GM12864 (cell line): ENCODE data around the gene SMIM36.

ENCODE experiments used
- DNase-seq: peaks from one replicate; pipeline ENCODE4 v3.0.0-alpha.2; 2011; ENCODE audit warnings: low read depth
- H3K4me3 ChIP-seq: 2 replicates; pipeline ENCODE4 v1.5.1; 2011; ENCODE audit warnings: mild to moderate bottlenecking, low read depth, low read length, control low read depth
- CTCF ChIP-seq: IDR thresholded peaks from 2 replicates; pipeline ENCODE4 v1.5.1; 2011; ENCODE audit warnings: low read depth, mild to moderate bottlenecking, moderate library complexity, low read length, control low read depth, inconsistent platforms; ENCODE audit errors: missing control alignments

SMIM36 gene

DNA sequence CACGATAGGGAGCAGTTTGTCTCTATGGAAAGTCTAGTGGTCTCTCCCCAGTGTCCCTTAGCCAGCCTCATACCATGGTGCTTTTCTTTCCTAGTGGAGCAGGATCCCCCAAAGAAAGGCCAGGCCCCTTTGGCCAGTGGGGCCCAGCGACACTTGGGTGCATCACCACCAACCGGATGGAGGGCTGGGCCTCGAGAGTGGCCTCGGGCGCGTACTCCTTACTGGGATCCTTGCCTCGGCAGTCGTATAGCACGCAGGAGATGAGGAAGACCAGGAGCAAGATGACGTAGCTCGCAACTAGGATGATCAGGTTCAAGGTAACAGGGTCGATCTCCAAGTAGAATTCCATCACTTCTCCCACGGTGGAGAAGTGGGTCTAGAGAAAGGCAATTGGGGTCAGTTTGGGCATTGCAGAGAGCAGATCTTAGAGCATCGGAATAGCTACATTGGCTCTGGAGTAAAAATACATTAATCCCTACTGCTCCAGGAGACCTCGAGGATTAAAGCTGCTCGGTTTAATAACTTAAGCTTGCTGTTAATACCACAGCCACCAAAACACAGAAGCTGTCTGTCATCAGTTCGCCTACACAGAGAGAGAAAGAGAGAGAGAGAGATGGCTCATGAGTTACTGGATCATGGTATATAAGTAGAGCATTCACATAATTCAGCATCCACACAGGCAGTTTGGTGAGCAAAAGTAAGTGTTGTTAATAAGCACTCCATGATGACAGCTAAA, at the start of gene SMIM36:
TSS of gene SMIM36 (minus strand) at position 467 of the 736 bp plus-strand sequence.
- H3K4me3 ChIP-seq: no peak within 1 kb of the TSS
- no peak for TF ChIP-seq CTCF
- DNase-seq: no peak

GRCh38 chr17:55555772-55556171, 44.5 kb upstream of the SMIM36 start:
- TF ChIP-seq CTCF: no peak
- no peak overlapping the region for H3K4me3 ChIP-seq
- no peak for DNase-seq

- no peak overlapping the region for H3K4me3 ChIP-seq
- peak; percentile 50 for TF ChIP-seq CTCF
- no peak for DNase-seq
These were observed 37.9 kb upstream of the SMIM36 start for GRCh38 chr17:55549140-55549539.

GRCh38 chr17:55546991-55547664, 35.9 kb upstream of the SMIM36 start:
- no peak for TF ChIP-seq CTCF
- DNase-seq: no peak
- no peak overlapping the region for H3K4me3 ChIP-seq

GRCh38 chr17:55546481-55546880, 35.2 kb upstream of the SMIM36 start:
- H3K4me3 ChIP-seq: no peak overlapping the region
- DNase-seq: no peak
- no peak for TF ChIP-seq CTCF

GRCh38 chr17:55545806-55546205, 34.6 kb upstream of the SMIM36 start:
- no peak for TF ChIP-seq CTCF
- DNase-seq: no peak

More at GRCh38 chr17:55545806-55546205, 34.6 kb upstream of the SMIM36 start:
- H3K4me3 ChIP-seq: no peak overlapping the region
